ENCODE results near the gene GMPPB.

GMPPB gene

DNA sequence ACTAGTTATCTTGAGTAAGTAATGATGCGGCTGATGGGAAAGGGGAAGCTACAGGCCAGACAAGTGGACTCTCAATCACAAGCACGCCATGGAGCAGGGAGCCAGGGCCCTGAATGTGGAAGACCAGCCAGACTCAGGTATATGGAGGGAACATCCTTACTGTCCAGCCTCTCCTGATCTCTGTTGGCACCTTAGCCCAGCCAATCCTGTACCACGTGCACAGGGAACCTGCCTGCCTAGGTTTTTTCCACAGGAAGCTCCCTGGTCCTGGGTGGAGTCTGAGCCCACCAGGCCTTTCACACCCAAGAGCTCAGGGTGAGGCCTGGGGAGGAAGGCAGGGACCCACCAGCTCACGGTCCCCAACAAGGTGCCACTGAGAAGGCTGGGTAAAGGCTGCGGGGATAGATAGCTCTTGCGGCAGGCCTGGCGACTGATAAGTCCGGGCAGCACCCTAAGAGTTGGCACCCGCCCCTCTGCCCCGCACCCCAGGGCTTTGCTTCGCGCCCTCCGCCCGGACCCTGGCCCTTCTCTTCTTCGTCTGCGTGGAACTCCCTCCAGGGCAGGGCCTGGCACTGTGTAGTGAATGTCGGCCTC lies 50.5 kb downstream of the GMPPB start:
- no peak for DNase-seq

DNA sequence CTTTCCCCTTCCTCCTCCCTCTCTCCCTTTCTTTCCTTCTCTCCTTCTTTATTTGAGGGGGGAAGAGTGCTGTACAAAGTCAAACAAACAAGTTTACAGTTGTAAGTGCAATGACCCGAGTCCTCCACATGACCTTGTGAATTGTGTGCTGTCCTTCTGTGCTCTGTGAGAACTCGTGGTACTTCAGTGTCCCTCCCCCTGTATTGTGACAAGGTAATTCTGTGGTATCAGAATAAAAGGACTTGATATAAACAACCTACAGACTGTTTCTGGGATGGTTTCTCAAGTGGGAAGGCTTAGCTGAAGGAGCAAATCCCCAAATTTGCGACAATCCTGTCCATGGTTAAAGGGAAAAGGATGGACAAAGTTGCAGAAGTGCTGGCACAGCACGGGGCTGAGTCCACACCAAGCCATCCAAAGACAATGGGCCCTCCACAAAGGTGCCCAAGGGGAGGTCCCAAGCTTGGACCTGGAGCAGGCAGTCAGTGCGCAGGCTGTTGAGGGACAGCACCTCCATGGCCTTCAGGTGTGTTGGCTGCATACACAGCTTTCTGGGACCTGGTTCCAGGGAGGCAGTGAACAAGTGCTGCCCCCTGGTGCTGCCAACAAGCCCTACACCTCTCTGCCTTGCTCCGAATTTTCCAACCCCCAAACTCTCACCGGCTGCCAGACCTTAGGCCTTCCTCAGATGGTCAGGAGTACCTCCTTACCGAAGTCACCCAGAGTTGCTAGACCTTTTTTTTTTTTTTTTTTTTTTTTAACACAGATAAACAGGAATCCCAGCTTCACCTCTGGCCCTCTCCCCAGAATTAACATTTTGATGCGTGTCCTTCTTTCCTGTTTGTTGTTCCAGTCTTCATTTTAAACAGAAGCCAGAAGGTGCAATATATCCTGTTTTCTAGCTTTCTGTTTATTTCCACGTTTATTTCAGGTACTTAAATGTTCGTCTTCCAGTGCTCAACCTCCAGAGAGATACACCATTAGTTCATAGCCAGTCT lies 52.2 kb downstream of the GMPPB start:
- DNase-seq, result no peak

DNA sequence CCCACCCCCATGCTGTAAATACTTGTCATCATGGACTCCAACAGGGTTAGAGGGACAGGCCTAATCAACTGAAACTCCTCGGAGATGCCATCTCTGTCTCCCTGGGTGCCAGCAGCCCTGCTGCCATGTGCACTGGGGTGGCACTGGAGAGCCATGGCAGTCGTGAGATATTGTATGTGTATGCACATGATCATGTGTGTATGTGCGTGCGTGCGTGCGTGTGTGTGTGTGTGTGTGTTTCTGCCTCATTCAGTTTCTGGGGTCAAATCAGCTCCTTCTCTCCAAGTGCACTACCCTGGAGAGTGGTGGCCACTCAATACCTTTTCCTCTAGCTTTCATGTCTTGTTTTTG lies 52.8 kb downstream of the GMPPB start:
- no peak for DNase-seq
